Hepatocyte (in vitro differentiated cells): ENCODE measurements around the gene IRGC. TPM values are rescaled to one million over a fixed set of nuclear protein-coding genes. Genes with fewer than 3 reads are reported as not detected.

Experiments used
- DNase-seq: peaks from one replicate; pipeline ENCODE4 v3.0.0-alpha.2; 2016; ENCODE audit warnings: low spot score
- H2AFZ ChIP-seq: fragments of 200-600 bp; sonication (generic); 2 replicates; pipeline ENCODE4 v1.6.0; 2016; ENCODE audit warnings: antibody characterized with exemption, mild to moderate bottlenecking
- H3K27ac ChIP-seq: fragments of 200-600 bp; sonication (generic); 2 replicates; pipeline ENCODE4 v1.5.1; 2016; ENCODE audit warnings: mild to moderate bottlenecking
- H3K27me3 ChIP-seq: fragments of 200-600 bp; sonication (generic); 2 replicates; pipeline ENCODE4 v1.6.1; 2016
- H3K36me3 ChIP-seq: fragments of 200-600 bp; sonication (generic); replicated peaks from 2 replicates; pipeline ENCODE4 v1.5.1; 2016; ENCODE audit warnings: low read depth; ENCODE audit not compliant: insufficient read depth
- H3K4me1 ChIP-seq: fragments of 200-600 bp; sonication (generic); 2 replicates; pipeline ENCODE4 v1.5.1; 2016; ENCODE audit warnings: mild to moderate bottlenecking, moderate library complexity; ENCODE audit not compliant: insufficient read depth
- H3K4me2 ChIP-seq: fragments of 200-600 bp; sonication (generic); 2 replicates; pipeline ENCODE4 v1.6.0; 2016
- H3K4me3 ChIP-seq: fragments of 200-600 bp; sonication (generic); 2 replicates; pipeline ENCODE4 v1.5.1; 2016; ENCODE audit warnings: mild to moderate bottlenecking
- H3K79me2 ChIP-seq: fragments of 200-600 bp; sonication (generic); 2 replicates; pipeline ENCODE4 v1.6.0; 2017; ENCODE audit warnings: mild to moderate bottlenecking
- H3K9me2 ChIP-seq: fragments of 200-600 bp; sonication (generic); replicated peaks from 2 replicates; pipeline ENCODE4 v1.6.0; 2017; ENCODE audit warnings: mild to moderate bottlenecking; ENCODE audit not compliant: insufficient read depth
- H3K9me3 ChIP-seq: fragments of 200-600 bp; sonication (generic); 2 replicates; pipeline ENCODE4 v1.5.1; 2016; ENCODE audit warnings: low read depth, mild to moderate bottlenecking
- H4K20me1 ChIP-seq: fragments of 200-600 bp; sonication (generic); 2 replicates; pipeline ENCODE4 v1.6.0; 2016; ENCODE audit warnings: mild to moderate bottlenecking; ENCODE audit not compliant: insufficient read depth, poor library complexity, severe bottlenecking
- EZH2 ChIP-seq: fragments of 200-600 bp; sonication (generic); IDR thresholded peaks from 2 replicates; pipeline ENCODE4 v1.6.1; 2016; ENCODE audit warnings: antibody characterized with exemption, mild to moderate bottlenecking, borderline replicate concordance
- EZH2phosphoT487 ChIP-seq: fragments of 200-600 bp; sonication (generic); IDR thresholded peaks from one replicate; pipeline ENCODE4 v1.6.1; 2018; ENCODE audit warnings: antibody characterized with exemption, mild to moderate bottlenecking, low read depth, moderate library complexity; ENCODE audit not compliant: unreplicated experiment, severe bottlenecking
- whole genome bisulfite sequencing: methylation state at CpG from one replicate; pipeline ENCODE4 v1.1.6; 2016; ENCODE audit warnings: low lambda C conversion rate; ENCODE audit errors: missing lambda C conversion rate; 5-methylcytosine and 5-hydroxymethylcytosine counted together
- polyA plus RNA-seq: library from polyadenylated mRNA; unstranded; fragments of >200 nt; fragmentation: Nextera tagmentation; extraction: Ambion mirVana; gene quantifications from 2 replicates; pipeline ENCODE4 v1.2.1, GENCODE V29; 2016
- total RNA-seq: library from RNA; depleted of rRNA; stranded (reverse); fragments of >200 nt; gene quantifications from 2 replicates; pipeline ENCODE4 v1.2.3, GENCODE V29; 2014
- TF ChIP-seq, protein P1 (sequence below): fragments of 200-600 bp; sonication (generic); IDR thresholded peaks from 2 replicates; pipeline ENCODE4 v1.5.1; 2016; ENCODE audit warnings: antibody characterized with exemption, mild to moderate bottlenecking; ENCODE audit not compliant: poor library complexity

Gene IRGC
- total and polyA plus RNA-seq, 2 experiments from 2014 or later, result not detected

GRCh38 chr19:43697295-43697694 is 18.6 kb upstream of the IRGC start:
- no peak for DNase-seq

DNA sequence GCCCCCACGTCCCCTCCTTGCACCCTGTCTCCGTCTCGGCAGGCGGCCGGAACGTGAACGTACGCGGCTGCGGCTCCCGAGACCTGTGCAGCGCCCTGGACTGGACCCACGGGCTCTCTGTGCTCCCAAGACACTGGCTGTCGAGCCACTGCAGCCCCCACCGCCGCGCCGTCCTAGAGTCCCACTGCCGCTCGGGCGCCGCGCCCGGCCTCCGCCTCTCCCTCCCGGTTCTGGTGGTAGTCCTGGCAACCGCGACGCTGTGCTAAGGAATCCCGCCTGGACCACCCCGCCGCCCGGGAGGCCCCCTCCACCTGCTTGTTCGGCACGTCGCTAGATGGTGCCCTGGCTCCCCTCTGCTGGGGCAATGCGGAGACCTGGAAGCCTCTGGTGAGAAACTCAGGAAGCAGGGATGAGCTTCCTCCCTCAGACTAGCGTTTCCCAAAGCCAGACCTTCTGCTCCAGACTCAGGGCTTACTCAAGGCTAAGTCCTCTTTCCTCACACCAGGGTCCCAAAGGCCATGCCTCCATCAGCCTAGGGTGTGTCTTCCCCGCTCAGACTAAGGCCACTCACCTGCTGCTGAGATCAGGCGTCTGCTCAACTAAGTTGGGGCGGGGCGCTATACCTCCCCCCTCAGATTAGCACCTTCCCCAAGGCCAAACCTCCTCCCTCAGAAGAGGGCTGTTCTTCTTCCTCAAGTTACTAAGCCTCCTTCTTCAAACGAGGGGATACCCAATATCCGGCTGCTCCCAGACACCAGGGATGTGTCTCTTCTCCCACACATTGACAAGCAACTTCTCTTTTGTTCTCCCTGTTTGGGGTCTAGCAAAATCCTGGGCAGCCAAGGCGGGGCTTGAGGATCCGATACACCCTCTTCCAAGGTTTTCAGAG is 16.1 kb upstream of the IRGC start:
- DNase-seq, result peak; percentile 67
- Histone ChIP-seq H3K4me2 (peak overlapping the region; percentile 75), H3K4me3 (peak overlapping the region; percentile 26), H3K9me3 (no peaks in the 10 kb centered on the region), H3K79me2 (no peaks in the 10 kb centered on the region), H3K4me1 (no peaks in the 10 kb centered on the region), H4K20me1 (no peaks in the 10 kb centered on the region), H2AFZ (peak overlapping the region; percentile 37), H3K27ac (peak overlapping the region; percentile 63), H3K9me2 (no peaks in the 10 kb centered on the region), H3K27me3 (peaks cover 9% of the 10 kb centered on the region), H3K36me3 (no peaks in the 10 kb centered on the region)
- WGBS, result 34% methylated on average over 31 of the region's 46 CpGs
- no peak for TF ChIP-seq EZH2
- TF ChIP-seq, protein P1, sequence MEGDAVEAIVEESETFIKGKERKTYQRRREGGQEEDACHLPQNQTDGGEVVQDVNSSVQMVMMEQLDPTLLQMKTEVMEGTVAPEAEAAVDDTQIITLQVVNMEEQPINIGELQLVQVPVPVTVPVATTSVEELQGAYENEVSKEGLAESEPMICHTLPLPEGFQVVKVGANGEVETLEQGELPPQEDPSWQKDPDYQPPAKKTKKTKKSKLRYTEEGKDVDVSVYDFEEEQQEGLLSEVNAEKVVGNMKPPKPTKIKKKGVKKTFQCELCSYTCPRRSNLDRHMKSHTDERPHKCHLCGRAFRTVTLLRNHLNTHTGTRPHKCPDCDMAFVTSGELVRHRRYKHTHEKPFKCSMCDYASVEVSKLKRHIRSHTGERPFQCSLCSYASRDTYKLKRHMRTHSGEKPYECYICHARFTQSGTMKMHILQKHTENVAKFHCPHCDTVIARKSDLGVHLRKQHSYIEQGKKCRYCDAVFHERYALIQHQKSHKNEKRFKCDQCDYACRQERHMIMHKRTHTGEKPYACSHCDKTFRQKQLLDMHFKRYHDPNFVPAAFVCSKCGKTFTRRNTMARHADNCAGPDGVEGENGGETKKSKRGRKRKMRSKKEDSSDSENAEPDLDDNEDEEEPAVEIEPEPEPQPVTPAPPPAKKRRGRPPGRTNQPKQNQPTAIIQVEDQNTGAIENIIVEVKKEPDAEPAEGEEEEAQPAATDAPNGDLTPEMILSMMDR, result peak; percentile 16
- TF ChIP-seq EZH2phosphoT487, result no peak

More at GRCh38 chr19:43697295-43697694, 18.6 kb upstream of the IRGC start:
- Histone ChIP-seq H3K9me3 (no peaks in the 10 kb centered on the region), H3K4me2 (no peak overlapping the region), H3K4me3 (no peak overlapping the region), H3K9me2 (no peaks in the 10 kb centered on the region), H3K36me3 (no peaks in the 10 kb centered on the region), H3K27me3 (peaks cover 9% of the 10 kb centered on the region), H3K27ac (no peak overlapping the region), H2AFZ (no peak overlapping the region), H3K79me2 (no peaks in the 10 kb centered on the region), H4K20me1 (no peaks in the 10 kb centered on the region), H3K4me1 (no peaks in the 10 kb centered on the region)
- TF ChIP-seq EZH2 (no peak), EZH2phosphoT487 (no peak)
- TF ChIP-seq, protein P1, result no peak
- WGBS, result 93% methylated on average over 5 of the region's 5 CpGs

- Histone ChIP-seq H3K4me3 (no peak overlapping the region), H3K4me2 (no peak overlapping the region), H3K4me1 (no peaks in the 10 kb centered on the region), H2AFZ (no peak overlapping the region), H3K27me3 (peaks cover 9% of the 10 kb centered on the region), H3K27ac (peak overlapping the region; percentile 63), H3K9me2 (no peaks in the 10 kb centered on the region), H3K79me2 (no peaks in the 10 kb centered on the region), H3K9me3 (no peaks in the 10 kb centered on the region), H4K20me1 (no peaks in the 10 kb centered on the region), H3K36me3 (no peaks in the 10 kb centered on the region)
- no peak for DNase-seq
- 76% methylated on average over 13 of the region's 13 CpGs for WGBS
- TF ChIP-seq, protein P1, result no peak
These were observed 15.4 kb upstream of the IRGC start for GRCh38 chr19:43700395-43701000.
